CD4-positive, alpha-beta T cell treated with Interferon alpha-2 for 1 hour (primary cell): ENCODE data around the gene FNBP1.
"Not testable (repeated sequence)": the region's sequence is repeated elsewhere in the genome, so short reads cannot be mapped to it uniquely, and the experiment has no call there.

Experiments
- DNase-seq, 2 donors: peaks; one replicate each; pipeline ENCODE4 v3.0.0-alpha.2; 2020 to 2022

The FNBP1 gene

GRCh38 chr9:130043654-130044623, 950 bp upstream of the FNBP1 start:
- DNase-seq, result no peak

DNA sequence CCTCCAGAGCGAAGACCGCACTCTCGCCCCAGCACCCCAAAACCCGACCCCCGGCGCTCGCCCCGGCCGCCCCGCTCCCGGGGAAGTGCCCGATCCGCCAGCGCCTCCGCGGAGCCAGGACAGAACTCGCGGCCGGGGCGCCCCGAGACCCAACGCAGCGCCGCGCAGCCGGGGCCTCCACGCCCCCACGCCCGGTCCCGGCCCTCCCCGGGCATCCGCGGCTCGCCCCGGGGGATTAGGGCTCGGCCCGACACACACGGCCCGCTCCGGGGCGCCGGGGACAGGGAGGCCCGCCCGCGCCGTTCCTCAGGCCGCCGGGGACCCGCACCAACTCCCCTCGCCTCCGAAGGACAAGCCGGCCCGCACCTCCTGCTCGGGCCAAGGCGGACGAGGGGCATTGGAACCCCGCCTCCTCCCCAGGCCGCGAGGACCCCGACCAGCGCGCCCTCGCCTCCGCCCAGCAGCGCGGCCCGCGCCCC, 544 bp downstream of the FNBP1 start:
- DNase-seq, result no peak

GRCh38 chr9:130041648-130042405, 1.2 kb downstream of the FNBP1 start:
- no peak for DNase-seq

DNA sequence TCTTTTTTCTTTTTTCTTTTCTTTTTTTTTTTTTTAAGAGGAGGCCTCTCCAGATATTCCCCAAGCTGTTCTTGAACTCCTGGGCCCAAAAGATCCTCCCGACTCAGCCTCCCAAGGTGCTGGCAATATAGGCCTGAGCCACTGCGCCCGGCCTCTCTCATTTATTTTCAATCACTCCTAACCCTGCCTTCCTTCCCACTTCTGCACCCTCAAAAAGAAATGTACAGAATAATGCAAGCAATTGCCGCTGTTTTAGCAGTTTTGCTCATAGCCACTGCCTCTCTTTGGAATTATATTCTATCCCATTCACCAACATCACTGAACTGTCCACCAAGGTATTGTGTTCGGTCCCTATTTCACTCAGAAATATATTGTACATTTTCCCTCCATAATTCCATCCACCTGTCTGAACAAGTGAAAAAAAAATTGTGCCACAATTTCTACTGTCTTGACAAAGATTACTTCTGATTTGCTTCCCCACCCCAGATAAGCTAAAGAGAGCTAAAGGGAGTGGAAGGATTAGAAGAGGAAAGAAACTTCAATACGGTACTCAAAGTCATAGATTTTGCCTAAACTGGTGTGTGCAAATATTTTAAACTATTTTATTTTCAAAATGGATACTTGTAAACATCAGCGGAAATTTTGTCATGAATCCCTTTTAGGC, 1.9 kb downstream of the FNBP1 start:
- no peak for DNase-seq

DNA sequence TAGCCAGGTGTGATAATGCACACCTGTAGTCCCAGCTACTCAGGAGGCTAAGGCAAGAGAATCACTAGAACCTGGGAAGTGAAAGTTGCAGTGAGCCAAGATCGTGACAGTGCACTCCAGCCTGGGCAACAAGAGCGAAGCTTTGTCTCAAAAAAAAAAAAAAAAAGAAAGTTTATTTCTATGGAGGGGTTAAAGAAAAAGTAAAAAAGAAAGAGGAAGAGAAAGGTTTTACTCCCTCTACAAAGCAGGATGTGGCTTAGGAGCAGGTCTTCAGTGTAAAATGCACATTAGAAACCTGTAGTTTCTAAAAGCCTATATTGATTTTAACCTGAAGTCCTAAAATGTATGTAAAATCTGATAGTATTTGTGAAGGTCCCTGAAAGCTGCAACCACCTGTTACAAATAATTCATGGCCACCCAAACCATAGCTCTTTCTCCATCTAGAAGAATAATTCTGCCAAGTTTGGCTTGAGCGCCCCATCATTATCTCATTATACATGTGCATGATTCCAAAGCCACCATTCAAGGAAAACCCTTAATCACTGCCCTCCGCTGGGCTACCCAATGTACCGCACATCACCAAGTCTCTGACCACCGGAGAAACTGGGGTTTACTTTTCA, 3.4 kb downstream of the FNBP1 start:
- peak in 1 of 2 donors; percentile 54 for DNase-seq

DNA sequence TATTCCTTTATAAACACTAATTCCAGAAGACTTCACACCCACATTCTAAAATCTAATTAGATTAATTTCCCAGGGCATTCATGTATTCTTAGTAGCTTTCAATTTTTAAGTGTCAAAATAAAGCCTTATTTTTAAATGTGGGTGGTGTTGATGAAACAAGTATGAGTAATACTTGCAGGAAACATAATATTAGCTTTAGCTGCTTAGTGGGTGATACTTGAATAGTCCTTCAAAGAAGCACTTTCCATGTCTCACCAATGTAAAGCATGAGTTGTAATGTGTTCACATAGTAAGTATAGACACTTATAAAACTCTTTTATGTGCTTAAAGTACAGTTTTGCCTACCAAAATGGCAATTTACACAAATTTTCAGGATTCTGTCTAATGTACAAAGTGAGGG, 6.9 kb downstream of the FNBP1 start:
- peak in 1 of 2 donors; percentile 50 for DNase-seq

DNA sequence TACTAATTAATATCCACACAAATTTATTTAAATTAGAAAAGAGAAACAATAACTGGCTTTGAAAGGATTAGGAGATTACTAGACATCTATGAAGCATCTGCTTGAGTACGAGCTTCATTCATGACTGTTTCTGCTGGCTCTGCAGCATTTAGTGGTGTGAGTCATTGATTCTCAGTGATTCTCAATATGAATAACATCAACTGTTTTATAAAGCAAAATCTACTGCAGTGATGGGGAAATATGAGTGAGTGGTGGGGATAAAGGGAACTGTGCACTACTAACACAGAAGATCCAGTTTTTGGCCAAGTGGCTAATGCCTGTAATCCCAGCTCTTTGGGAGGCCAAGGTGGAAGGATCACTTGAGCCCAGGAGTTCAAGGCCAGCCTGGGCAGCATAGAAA, 8.4 kb downstream of the FNBP1 start:
- DNase-seq, result no peak

DNA sequence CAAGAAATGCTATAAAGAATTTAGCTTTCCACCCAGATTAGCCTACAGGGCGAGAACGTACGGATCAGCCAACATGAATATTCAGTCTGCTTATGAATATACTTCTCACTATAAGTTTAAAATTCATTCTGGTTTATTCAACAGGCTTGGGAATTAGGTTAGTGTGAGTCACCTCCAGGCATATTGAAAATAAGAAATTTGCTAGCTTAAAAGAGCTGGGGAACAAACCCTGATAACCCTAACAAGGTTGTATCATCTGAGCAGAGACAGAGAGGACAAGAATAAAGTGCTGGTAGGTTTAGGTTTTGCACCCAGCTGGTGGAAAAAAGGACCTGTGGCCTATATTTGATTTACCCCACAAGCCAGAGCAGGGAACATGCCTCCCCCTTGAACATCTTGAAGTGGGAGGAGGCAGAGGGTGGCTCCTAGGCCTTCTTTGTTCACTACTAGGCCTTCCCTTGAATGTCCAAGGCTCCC, 12.3 kb downstream of the FNBP1 start:
- DNase-seq, result peak in 1 of 2 donors; percentile 44

DNA sequence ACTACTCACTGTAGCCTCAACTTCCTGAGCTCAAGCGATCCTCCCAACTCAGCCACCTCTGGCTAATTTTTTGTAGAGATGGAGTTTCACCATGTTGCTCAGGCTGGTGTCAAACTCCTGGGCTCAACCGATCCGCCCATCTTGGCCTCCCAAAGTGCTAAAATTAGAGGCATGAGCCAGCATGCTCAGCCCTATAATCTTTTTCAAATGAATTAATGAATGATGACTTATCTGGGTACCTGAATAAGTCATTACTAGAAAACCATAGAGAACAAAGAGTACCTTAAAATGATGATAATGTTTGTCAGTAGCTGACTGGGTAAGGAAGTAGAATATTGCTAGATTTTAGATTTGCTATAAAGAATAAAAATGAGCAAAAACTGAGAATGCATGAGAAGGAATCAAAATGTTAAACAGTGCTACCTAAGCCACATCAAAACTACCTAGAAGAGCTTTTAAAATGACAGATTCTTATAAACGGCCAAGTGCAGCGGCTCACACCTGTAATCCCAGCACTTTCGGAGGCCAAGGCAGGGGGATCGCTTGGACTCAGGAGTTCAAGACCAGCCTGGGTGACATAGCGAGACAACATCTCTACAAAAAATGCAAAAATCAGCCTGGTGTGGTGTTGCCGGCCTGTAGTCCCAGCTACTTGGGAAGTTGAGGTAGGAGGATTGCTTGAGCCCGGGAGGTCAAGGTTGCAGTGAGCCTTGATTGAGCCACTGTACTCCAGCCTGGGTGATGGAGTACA, 13.6 kb downstream of the FNBP1 start:
- no peak for DNase-seq

DNA sequence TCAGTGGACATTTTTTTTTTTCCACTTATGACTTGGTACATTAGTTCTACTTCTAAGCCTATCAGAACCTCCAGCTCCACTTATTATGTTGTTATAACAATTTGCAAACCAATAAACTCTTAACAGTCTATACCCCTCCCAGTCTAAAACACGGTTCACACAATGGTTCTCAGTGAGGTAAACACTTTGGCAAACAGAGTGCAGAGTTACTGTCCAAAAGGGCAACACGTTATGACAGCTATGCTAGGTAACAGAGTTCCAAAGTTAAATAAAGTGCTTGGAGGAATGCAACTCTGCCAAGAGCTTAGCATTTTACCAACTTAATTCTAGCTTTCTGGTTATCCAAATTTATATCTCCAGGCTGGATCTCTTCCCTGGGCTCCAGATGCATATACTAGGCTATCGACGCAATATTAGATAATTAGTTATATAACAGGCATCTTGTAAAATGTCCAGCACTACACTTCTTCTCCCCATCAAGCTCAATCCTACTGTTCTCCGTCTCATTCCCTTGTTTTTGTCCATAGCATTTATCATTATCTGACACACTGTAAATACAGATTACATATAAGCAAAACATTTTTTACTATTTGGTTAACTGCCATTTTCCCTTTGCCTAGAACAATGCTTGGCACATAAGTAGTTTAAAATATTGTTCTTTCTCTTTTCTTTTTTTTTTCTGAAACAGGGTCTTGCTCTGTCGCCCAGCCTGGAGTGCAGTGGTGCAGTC, 14.3 kb downstream of the FNBP1 start:
- no peak for DNase-seq

DNA sequence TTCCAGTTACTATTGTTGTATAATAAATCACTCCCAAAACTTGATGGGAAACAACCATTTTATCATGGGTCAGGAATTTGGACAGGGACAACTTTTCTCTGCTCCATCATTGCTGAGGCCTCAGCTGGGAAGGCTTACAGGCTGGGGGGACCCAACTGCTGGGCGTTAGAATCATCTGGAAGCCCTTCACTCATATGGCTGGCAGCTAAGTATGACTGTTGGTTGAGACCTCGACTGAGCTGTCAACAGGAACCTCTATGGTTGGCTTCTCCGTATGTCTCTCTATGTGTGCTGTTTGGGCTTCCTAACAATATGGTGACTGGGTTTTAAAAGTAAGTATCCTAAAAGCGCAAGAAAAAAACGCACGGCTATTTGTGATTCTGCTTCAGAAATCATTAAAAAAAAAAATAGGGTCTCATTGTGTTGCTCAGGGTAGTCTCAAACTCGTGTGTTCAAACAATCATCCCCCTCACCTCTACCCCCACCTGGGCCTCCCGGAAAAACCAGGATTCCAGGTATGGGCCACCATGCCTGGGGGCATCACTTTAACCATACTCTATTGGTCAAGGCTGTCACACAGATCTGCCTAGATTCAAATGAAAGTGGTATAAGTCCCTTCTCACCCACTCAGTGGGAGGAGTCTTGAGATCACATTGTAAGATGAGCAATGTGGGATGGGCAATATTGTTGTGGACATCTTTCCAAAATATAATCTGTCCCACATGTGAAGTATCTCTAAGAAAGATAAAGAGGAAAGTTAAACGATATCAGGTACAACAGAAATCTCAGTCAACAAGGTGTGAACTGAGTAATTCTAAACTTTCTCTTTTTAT, 15.2 kb downstream of the FNBP1 start:
- DNase-seq, result no peak

GRCh38 chr9:130026583-130027340, 16.2 kb downstream of the FNBP1 start:
- peak in 1 of 2 donors; percentile 60 for DNase-seq

DNA sequence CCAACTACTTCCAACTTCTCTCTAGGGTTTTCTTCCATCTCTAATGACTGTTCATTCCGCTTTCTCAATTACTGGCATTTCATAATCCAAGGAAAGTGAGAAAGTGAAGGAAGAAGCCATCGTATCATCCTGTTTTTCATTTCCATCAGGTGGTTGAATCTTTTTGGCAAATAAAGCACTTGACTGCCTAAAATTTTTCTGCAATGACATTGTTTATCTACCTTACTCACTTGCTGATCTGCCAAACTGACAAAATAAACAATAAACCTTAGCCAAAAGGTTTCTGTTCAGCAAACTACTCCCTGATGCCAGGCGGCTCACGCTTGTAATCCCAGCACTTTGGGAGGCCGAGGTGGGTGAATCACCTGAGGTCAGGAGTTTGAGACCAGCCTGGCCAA, 18.4 kb downstream of the FNBP1 start:
- DNase-seq, result no peak

DNA sequence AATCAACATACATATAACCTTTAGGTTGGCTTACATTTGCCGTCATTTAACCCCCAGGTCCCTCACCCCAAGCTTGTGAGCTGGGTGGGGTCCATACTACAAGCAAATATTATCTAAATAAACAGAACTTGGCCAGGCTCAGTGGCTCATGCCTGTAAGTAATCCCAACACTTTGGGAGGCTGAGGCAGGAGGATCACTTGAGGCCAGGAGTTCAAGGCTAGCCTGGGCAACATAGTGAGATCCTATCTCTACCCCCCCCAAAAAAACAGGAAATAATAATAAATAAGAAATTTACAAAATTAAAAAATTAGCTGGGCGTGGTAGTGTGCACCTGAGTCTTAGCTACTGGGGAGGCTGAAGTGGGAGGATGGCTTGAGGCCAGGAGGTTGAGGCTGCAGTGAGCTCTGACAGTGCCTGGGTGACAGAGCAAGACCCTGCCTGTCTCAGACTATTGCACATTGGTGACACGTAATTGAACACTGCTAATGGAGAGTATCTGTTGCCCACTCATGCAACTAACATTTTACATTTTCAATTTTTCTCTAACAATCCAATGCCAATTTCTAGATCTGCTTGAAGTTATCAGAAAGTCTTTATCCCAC, 18.9 kb downstream of the FNBP1 start:
- DNase-seq, result no peak

- DNase-seq, result peak in 1 of 2 donors; percentile 46
Measured at GRCh38 chr9:130023144-130023787, 19.7 kb downstream of the FNBP1 start.

DNA sequence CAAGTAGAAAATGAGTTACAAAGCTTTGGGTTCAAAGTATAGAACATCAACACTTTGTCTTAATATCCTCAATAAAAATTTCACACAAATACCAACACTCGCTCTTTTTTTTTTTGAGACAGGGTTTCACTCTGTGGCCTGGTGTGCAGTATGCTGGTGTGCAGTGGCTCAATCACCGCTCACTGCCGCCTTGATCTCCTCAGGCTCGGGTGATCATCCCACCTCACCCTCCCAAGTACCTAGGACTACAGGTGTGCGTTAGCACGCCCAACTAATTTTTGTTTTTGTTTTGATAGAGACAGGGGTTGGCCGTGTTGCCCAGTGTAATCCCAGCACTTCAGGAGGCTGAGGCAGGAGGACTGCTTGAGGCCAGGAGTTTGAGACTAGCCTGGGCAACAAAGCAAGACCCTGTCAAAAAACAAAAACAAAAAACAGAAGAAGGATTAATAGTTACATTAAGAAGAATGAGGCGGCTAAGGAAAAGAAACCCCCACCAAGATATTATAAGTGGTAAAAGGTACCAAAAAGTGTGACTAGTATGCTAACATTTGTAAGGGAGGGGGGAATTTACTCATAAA, 20.3 kb downstream of the FNBP1 start:
- DNase-seq, result no peak

GRCh38 chr9:130021842-130022241, 21.1 kb downstream of the FNBP1 start:
- DNase-seq, result not testable (repeated sequence)

- DNase-seq, result no peak
Measured at GRCh38 chr9:130021123-130021522, 21.9 kb downstream of the FNBP1 start.
